Measurements from ENCODE around the gene ST3GAL6. TPM values are rescaled to one million over a fixed set of nuclear protein-coding genes. Genes with fewer than 3 reads are reported as not detected.

Gene ST3GAL6
- total and polyA plus RNA-seq, 2 of the 13 experiments (the other 11 are each of a cell fraction or from before 2014, with no cell fraction given), result 17.5 to 23.2 TPM

GRCh38 chr3:98765721-98766120 lies 2.6 kb downstream of the ST3GAL6 start (continued):
- TF ChIP-seq RERE (CRISPR knock-in tag; IDR thresholded peaks at IDR 0.05; ENCODE audit: low read depth) (no peak), ELK4 (CRISPR knock-in tag; IDR thresholded peaks at IDR 0.05; ENCODE audit: borderline replicate concordance) (no peak), KIAA2018 (CRISPR knock-in tag; IDR thresholded peaks at IDR 0.05; ENCODE audit: borderline replicate concordance) (no peak), MXD3 (CRISPR knock-in tag; IDR thresholded peaks at IDR 0.05) (no peak), ZNF773 (CRISPR knock-in tag; IDR thresholded peaks at IDR 0.05; ENCODE audit: borderline replicate concordance) (no peak), ZNF670 (CRISPR knock-in tag; IDR thresholded peaks at IDR 0.05; ENCODE audit: borderline replicate concordance) (no peak), KLF13 (CRISPR knock-in tag; IDR thresholded peaks at IDR 0.05) (no peak)
